HG03432 (cell line): ENCODE measurements around the gene IL17RE.
"Not testable (repeated sequence)": the region's sequence is repeated elsewhere in the genome, so short reads cannot be mapped to it uniquely, and the experiment has no call there.

Experiments
- ATAC-seq: cut with Tn5 transposase; IDR thresholded peaks from one replicate; pipeline ENCODE4 v1.9.1; 2021; ENCODE audit warnings: mild to moderate bottlenecking, moderate library complexity; ENCODE audit not compliant: unreplicated experiment

IL17RE gene

GRCh38 chr3:9902372-9903237 lies at the start of gene IL17RE:
IL17RE (plus strand) TSS chr3:9902848; CDS start chr3:9902933, 85 bp downstream.
- ATAC-seq, result no peak

- not testable (repeated sequence) for ATAC-seq
Observed at GRCh38 chr3:9854291-9854940, 48.2 kb upstream of the IL17RE start.

DNA sequence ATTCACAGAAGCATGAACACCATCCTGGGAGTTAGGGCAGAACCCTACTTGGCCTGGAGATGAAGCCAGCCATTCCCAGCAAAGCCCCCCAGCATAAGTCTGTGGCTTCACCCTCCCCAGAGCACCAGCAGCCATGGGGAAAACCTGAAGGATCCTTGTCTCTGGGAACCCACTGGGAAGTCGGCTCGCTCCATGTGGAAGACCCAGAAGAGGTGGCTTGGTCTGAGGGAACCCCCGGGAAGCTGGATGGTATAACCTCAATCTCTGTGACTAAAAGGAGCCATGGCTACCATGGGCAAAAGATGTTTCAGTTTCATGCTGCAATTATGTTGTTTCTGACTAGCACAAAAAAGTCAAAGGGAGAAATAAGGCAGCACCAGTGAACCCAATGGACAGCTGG lies 47.1 kb upstream of the IL17RE start:
- no peak for ATAC-seq

GRCh38 chr3:9859530-9860025 lies 43.1 kb upstream of the IL17RE start:
- no peak for ATAC-seq

GRCh38 chr3:9861201-9861600 lies 41.4 kb upstream of the IL17RE start:
- ATAC-seq, result no peak

DNA sequence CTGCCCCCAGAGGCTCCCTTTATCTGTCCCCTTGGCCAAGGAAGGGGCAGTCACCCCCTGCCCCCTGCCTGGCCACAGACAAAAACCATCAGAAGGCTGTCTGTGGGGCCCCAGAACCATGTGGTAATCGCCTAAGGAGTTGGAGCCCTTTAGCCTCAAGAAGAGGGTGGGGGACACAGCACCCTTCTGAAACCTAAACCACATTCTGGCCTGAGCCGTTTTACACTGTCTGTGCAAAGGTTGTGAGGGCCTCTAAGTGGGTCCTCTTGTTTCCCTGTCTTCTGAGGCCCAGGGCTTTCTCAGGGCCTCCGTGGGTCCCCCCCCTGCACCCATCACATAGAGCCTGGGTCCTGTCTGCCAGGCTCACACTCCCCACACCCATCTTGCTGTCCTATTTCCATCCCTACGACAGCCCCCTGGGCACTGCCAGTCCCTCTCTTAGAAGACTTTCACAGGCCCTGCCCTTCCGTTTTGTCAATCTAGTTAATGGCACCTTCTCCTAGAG lies 41.0 kb upstream of the IL17RE start:
- no peak for ATAC-seq

GRCh38 chr3:9862391-9863057 lies 40.1 kb upstream of the IL17RE start:
- ATAC-seq, result no peak

- no peak for ATAC-seq
Observed at GRCh38 chr3:9863058-9863772, 39.4 kb upstream of the IL17RE start.

GRCh38 chr3:9864200-9864927 lies 38.3 kb upstream of the IL17RE start:
- ATAC-seq, result no peak

- ATAC-seq, result not testable (repeated sequence)
Observed at GRCh38 chr3:9865125-9865637, 37.5 kb upstream of the IL17RE start.

DNA sequence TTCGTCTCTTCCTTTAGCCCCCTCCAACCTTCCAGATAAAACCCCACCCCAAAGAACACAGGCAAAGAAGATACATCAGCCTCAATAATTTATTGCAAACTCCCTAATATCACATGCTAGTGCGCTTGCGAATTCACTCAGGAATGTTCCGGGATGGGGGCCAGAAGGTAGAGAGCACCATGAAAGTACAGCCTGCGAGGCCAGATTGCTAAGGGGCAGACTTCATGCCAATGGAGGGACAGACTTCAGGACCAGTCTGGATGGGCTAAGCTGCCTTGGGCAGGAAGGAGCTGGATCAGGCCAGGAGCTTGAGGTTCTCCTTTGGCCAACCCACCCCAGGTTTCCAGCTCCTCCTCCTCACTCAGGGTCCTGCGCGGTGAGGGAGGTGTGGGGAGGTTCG lies 36.0 kb upstream of the IL17RE start:
- no peak for ATAC-seq

GRCh38 chr3:9867106-9867505 lies 35.5 kb upstream of the IL17RE start:
- no peak for ATAC-seq

- ATAC-seq, result no peak
Observed at GRCh38 chr3:9869955-9870354, 32.7 kb upstream of the IL17RE start.

DNA sequence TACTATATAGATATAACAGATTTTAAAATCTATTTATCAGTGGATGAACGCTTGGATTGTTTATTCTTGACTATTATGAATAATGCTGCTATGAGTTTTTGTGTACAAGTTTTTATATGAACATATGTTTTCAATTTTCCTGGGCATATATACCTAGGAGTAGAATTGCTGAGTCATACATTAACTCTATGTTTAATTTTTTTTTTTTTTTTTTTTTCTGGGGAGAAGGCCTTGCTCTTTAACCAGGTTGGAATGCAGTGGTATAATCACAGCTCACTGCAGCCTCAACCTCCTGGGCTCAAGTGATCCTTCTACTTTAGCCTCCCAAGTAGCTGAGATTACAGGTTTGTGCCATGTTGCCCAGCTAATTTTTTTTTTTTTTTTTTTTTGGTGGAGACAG lies 31.7 kb upstream of the IL17RE start:
- no peak for ATAC-seq

- ATAC-seq, result not testable (repeated sequence)
Observed at GRCh38 chr3:9872067-9872466, 30.6 kb upstream of the IL17RE start.

GRCh38 chr3:9875448-9875847 lies 27.2 kb upstream of the IL17RE start:
- ATAC-seq, result no peak

GRCh38 chr3:9876255-9876654 lies 26.4 kb upstream of the IL17RE start:
- not testable (repeated sequence) for ATAC-seq

DNA sequence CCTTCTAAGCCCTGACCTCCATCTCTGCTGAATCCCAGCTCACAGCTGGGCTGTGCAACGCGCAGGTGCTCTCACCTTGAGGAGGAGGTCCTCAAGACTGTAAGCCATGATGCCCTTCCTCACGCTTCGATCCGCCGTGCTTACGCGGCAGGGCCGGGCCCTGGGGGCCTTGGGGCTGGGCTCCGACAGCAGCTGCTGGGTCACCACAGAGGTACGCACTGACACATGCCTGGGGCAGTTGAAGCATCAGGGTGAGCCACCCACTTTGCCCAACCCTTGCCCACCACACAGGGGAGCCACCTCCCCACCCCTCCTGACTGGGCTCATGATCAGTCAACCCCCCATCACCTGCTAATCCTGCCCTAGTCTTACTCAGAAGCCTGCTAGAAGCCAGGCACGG lies 25.7 kb upstream of the IL17RE start:
- no peak for ATAC-seq

GRCh38 chr3:9878700-9879099 lies 23.9 kb upstream of the IL17RE start:
- ATAC-seq, result no peak
